ENCODE measurements around the gene ACADL. TPM values are rescaled to one million over a fixed set of nuclear protein-coding genes. Genes with fewer than 3 reads are reported as not detected.

The ACADL gene
- total and polyA plus RNA-seq, 12 donors = 0.16 to 4.3 (median 0.86) TPM

- Histone ChIP-seq H3K36me3 (peaks cover 0 to 37% (median 11%) of the 10 kb centered on the region in 9 donors), H3K9me3 (no peaks in the 10 kb centered on the region), H3K4me3 (no peak overlapping the region), H3K27ac (no peak overlapping the region), H3K4me1 (peaks cover 0 to 27% (median 18%) of the 10 kb centered on the region in 9 donors), H3K27me3 (no peaks in the 10 kb centered on the region)
- WGBS, 2 donors = 92 to 93% methylated on average over 2 of the region's 2 CpGs
- DNase-seq = no peak
- no peak for TF ChIP-seq CTCF (IDR thresholded peaks at IDR 0.05)
- intact Hi-C loops (cut with DNase I) = no loop called here
- ATAC-seq = no peak
Observed at GRCh38 chr2:210158236-210158635, 67.0 kb downstream of the ACADL start.

- DNase-seq (no peak), ATAC-seq (no peak)
- peaks cover 0 to 44% (median 13%) of the 10 kb centered on the region in 9 donors for H3K36me3 ChIP-seq
- no peak overlapping the region for H3K27ac ChIP-seq
- H3K4me1 ChIP-seq = peaks cover 0 to 24% (median 11%) of the 10 kb centered on the region in 9 donors
- no peaks in the 10 kb centered on the region for H3K9me3 ChIP-seq
- H3K27me3 ChIP-seq = no peaks in the 10 kb centered on the region
- no peak overlapping the region for H3K4me3 ChIP-seq
- intact Hi-C loops (cut with DNase I) = no loop called here
- TF ChIP-seq CTCF (IDR thresholded peaks at IDR 0.05) = no peak
- WGBS, 2 donors = 62 to 69% methylated on average over 3 of the region's 3 CpGs
Observed at GRCh38 chr2:210157526-210157925, 67.7 kb downstream of the ACADL start.

GRCh38 chr2:210147614-210148013 is 77.6 kb downstream of the ACADL start:
- no peak overlapping the region for H3K4me3 ChIP-seq
- no peak for ATAC-seq

More at GRCh38 chr2:210147614-210148013, 77.6 kb downstream of the ACADL start:
- Histone ChIP-seq H3K36me3 (peaks cover 0 to 64% (median 23%) of the 10 kb centered on the region in 9 donors), H3K27me3 (no peaks in the 10 kb centered on the region), H3K4me1 (peaks cover 0 to 4% (median 0%) of the 10 kb centered on the region in 9 donors), H3K27ac (no peak overlapping the region), H3K9me3 (no peaks in the 10 kb centered on the region)
- no peak for DNase-seq
- intact Hi-C loops (cut with DNase I) = no loop called here
- no peak for TF ChIP-seq CTCF (IDR thresholded peaks at IDR 0.05)

Other genes with a start within 250 kb of the ACADL start
- 10 to 100 TPM; 12.4 to 25.6 (median 15.1) TPM for gene RPE, start 222.8 kb downstream of the ACADL start, total RNA-seq
- gene RPE, start 222.8 kb downstream of the ACADL start, polyA plus RNA-seq = 10 to 100 TPM in 1 of 2 donors, 1 to 10 TPM in 1; 8.0 to 12.9 TPM
- gene KANSL1L, start 54.0 kb downstream of the ACADL start, total RNA-seq = 10 to 100 TPM in 9 of 10 donors, 1 to 10 TPM in 1; 8.9 to 27.3 (median 19.8) TPM
- gene KANSL1L, start 54.0 kb downstream of the ACADL start, polyA plus RNA-seq = 1 to 10 TPM; 4.0 to 8.6 TPM
- gene MYL1, start 89.7 kb upstream of the ACADL start, total RNA-seq = 1 to 10 TPM in 1 of 10 donors, under 1 TPM in 5, not detected in 4; 0.34 to 3.1 (median 0.50) TPM
- under 1 TPM in 1 of 2 donors, not detected in 1; 0.51 TPM for gene MYL1, start 89.7 kb upstream of the ACADL start, polyA plus RNA-seq

All from heart right ventricle (tissue), 16 donors.